B cell (primary cell): Measurements from ENCODE around the gene NPTN. TPM values are rescaled to one million over a fixed set of nuclear protein-coding genes. Genes with fewer than 3 reads are reported as not detected.

ENCODE experiments used
- ATAC-seq: fragments of 200-7000 bp; cut with Tn5 transposase; one replicate; pipeline ENCODE4 v1.10.0; 2021; ENCODE audit warnings: low read depth, mild to moderate bottlenecking, moderate number of reproducible peaks, moderate library complexity
- CTCF ChIA-PET: fragments of 350-600 bp; sonication (Branson Sonifier 250); formaldehyde crosslinking; loops from one replicate; lab custom pipeline; 2021; ENCODE audit warnings: antibody characterized with exemption, inconsistent platforms; lab: Charles Lee
- POLR2A ChIA-PET: fragments of 350-600 bp; sonication (Branson Sonifier 250); formaldehyde crosslinking; loops from one replicate; lab custom pipeline; 2021; ENCODE audit warnings: antibody characterized with exemption; lab: Charles Lee
- DNase-seq: peaks from one replicate; pipeline ENCODE4 v3.0.0; 2013
- H2AFZ ChIP-seq: 2 replicates; pipeline ENCODE4 v1.6.1; 2012; ENCODE audit warnings: mild to moderate bottlenecking, low read depth, low read length; ENCODE audit not compliant: insufficient read depth, poor library complexity, severe bottlenecking
- H3K27ac ChIP-seq, 2 donors: 1 replicate in 1 of 2; 2 replicates in 1 of 2; pipeline ENCODE4 v1.5.1; 2012 to 2013; ENCODE audit warnings: low read length in 2 of 2, mild to moderate bottlenecking in 2 of 2, moderate library complexity in 1 of 2
- H3K27me3 ChIP-seq, 4 experiments: fragments of 200-600 bp in 1 of 4; sonication (generic) in 1 of 4; replicated peaks in 1 of 4; 1 replicate in 2 of 4; 2 replicates in 2 of 4; pipeline versions ENCODE4 v1.6.1 to v1.7.0; 2013 to 2016; ENCODE audit warnings: low read length in 3 of 4, mild to moderate bottlenecking in 2 of 4, mixed read lengths in 1 of 4, moderate library complexity in 1 of 4; ENCODE audit not compliant: insufficient read depth in 4 of 4, control insufficient read depth in 3 of 4; ENCODE audit errors: control extremely low read depth in 1 of 4
- H3K36me3 ChIP-seq, 2 experiments: replicated peaks in 1 of 2; 1 replicate in 1 of 2; 2 replicates in 1 of 2; pipeline versions ENCODE4 v1.6.1 to v1.7.1; 2013; ENCODE audit warnings: low read length in 1 of 2; ENCODE audit not compliant: insufficient read depth in 2 of 2, control insufficient read depth in 1 of 2; ENCODE audit errors: control extremely low read depth in 1 of 2, extremely low read depth in 1 of 2
- H3K4me1 ChIP-seq, 2 donors: fragments of 200-600 bp in 1 of 2; sonication (generic) in 1 of 2; 1 replicate in 1 of 2; 2 replicates in 1 of 2; pipeline versions ENCODE4 v1.5.1 to v1.6.1; 2013 to 2017; ENCODE audit warnings: low read length in 2 of 2; ENCODE audit not compliant: control insufficient read depth in 2 of 2, insufficient read depth in 2 of 2
- H3K4me2 ChIP-seq: replicated peaks from 2 replicates; pipeline ENCODE3; 2012; ENCODE audit warnings: mild to moderate bottlenecking, low read depth, low read length; ENCODE audit not compliant: poor library complexity, severe bottlenecking
- H3K4me3 ChIP-seq, 5 experiments: fragments of 200-600 bp in 1 of 5; sonication (generic) in 1 of 5; 1 replicate in 3 of 5; 2 replicates in 2 of 5; pipeline versions ENCODE4 v1.5.1 to v1.7.0; 2011 to 2016; ENCODE audit warnings: low read length in 4 of 5, mild to moderate bottlenecking in 4 of 5, low read depth in 2 of 5, control low read depth in 1 of 5, moderate library complexity in 1 of 5; ENCODE audit not compliant: insufficient read depth in 1 of 5; ENCODE audit errors: control extremely low read depth in 1 of 5, extremely low read depth in 1 of 5
- H3K79me2 ChIP-seq: fragments of 200-600 bp; sonication (generic); one replicate; pipeline ENCODE4 v1.6.0; 2016; ENCODE audit warnings: low read length; ENCODE audit not compliant: control insufficient read depth, insufficient read depth
- H3K9ac ChIP-seq: fragments of 200-600 bp; sonication (generic); 2 replicates; pipeline ENCODE4 v1.6.1; 2017; ENCODE audit warnings: mild to moderate bottlenecking, low read length, moderate library complexity
- H3K9me3 ChIP-seq, 3 donors: one replicate each; pipeline versions ENCODE4 v1.6.1 to v1.7.1; 2013; ENCODE audit warnings: low read length in 2 of 3; ENCODE audit not compliant: control insufficient read depth in 2 of 3, insufficient read depth in 1 of 3; ENCODE audit errors: control extremely low read depth in 1 of 3
- H4K20me1 ChIP-seq: 2 replicates; pipeline ENCODE4 v1.6.0; 2012; ENCODE audit warnings: mild to moderate bottlenecking, low read length; ENCODE audit not compliant: insufficient read depth, control insufficient read depth, poor library complexity, severe bottlenecking
- H3K27ac Mint-ChIP-seq: one replicate; pipeline ENCODE4 v1.8.0; 2021; ENCODE audit warnings: mixed read lengths
- H3K27me3 Mint-ChIP-seq: one replicate; pipeline ENCODE4 v1.8.0; 2021; ENCODE audit warnings: mixed read lengths
- H3K4me1 Mint-ChIP-seq: one replicate; pipeline ENCODE4 v1.8.0; 2021; ENCODE audit warnings: mixed read lengths
- H3K4me3 Mint-ChIP-seq: one replicate; pipeline ENCODE4 v1.8.0; 2021; ENCODE audit warnings: mixed read lengths
- H3K9me3 Mint-ChIP-seq: one replicate; pipeline ENCODE4 v1.8.0; 2022; ENCODE audit warnings: mixed read lengths; ENCODE audit not compliant: insufficient read depth
- CTCF ChIP-seq: fragments of 200-600 bp; IDR thresholded peaks from one replicate; pipeline ENCODE4 v1.8.0; 2022; ENCODE audit warnings: antibody characterized with exemption, mild to moderate bottlenecking
- EZH2 ChIP-seq: IDR thresholded peaks from 2 replicates; pipeline ENCODE4 v1.6.1; 2012; ENCODE audit warnings: borderline replicate concordance, low read depth, mild to moderate bottlenecking, moderate library complexity, low read length; ENCODE audit not compliant: insufficient read depth, poor library complexity, severe bottlenecking
- WGBS: methylation state at CpG from one replicate; pipeline ENCODE4 v1.1.5; 2013; ENCODE audit warnings: missing lambda C conversion rate; ENCODE audit not compliant: insufficient coverage; 5-methylcytosine and 5-hydroxymethylcytosine counted together
- intact Hi-C: fragments of 100-400 bp; cut with micrococcal nuclease; formaldehyde crosslinking; loops from one replicate; pipeline ENCODE4 v1.10.0; 2022
- polyA plus RNA-seq: library from polyadenylated mRNA; depleted of rRNA; stranded (reverse); fragments of >200 nt; gene quantifications from 2 replicates; pipeline ENCODE4 v1.2.3, GENCODE V29; 2012
- total RNA-seq, 2 donors: library from RNA; stranded (reverse); fragments of 120-200 nt in 1 of 2; gene quantifications; 1 replicate in 1 of 2; 2 replicates in 1 of 2; pipeline versions ENCODE4 v1.2.3 to v1.2.4, GENCODE V29; 2013 to 2022

The NPTN gene
- total and polyA plus RNA-seq, 2 donors (not counting 1 experiment from before 2014, with no cell fraction given), result 23.5 to 40.5 TPM

DNA sequence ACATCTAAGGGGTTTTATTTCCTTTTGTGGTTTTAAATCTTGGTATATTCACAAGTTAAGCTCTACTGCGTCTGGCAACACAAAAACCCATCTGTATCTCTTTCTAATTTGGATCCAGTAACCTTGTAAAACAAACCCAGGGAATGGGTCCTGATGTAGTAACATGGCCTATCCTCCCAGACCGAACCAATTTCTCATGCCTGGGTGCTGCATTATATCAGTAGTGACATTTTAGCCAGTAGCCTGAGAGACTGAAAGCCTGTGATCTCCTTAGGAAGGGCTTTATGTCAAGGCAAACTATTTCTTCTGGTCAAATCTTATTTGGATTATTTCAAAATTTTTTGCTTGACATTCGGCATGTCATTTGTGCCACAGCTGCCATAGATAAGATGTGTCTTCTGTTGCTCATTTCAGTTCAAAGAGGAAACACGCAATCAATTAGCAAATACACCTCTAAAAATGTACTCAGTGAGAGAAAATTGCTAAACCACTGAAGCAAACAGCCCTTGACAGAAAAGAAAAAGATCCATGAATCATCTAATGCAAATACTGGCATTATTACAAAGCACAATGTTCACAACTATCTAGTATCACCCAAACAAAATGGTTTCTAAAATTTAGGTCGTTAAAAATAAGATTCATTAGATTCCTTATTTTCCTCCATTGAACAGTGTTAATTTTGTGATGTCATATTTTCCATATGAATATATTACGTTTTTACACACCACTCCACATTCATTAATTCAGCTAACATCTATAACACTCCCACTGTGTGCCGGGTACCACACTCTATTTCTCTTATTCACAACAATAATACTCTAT lies 4.0 kb downstream of the NPTN start:
- DNase-seq (no peak), ATAC-seq (no peak)
- no peaks in the 10 kb centered on the region for H3K9me3 Mint-ChIP-seq
- peaks cover 52% of the 10 kb centered on the region for H4K20me1 ChIP-seq
- no peak overlapping the region for H3K4me3 ChIP-seq
- ChIA-PET POLR2A (no interaction called here), CTCF (interaction anchor here (1.4 kb wide), 1 partner anchor 12 kb away, joined by 3 read pairs; no protein-coding TSS in a partner anchor)
- H3K27ac ChIP-seq, result no peak overlapping the region
- intact Hi-C loops, result no loop called here
- H3K4me2 ChIP-seq, result no peak overlapping the region
- peaks cover 0 to 6% (median 0%) of the 10 kb centered on the region in 3 donors for H3K9me3 ChIP-seq
- H3K27me3 ChIP-seq, result no peaks in the 10 kb centered on the region
- WGBS, result 100% methylated on average over 3 of the region's 7 CpGs
- H3K9ac ChIP-seq, result no peak overlapping the region
- no peak overlapping the region for H3K27ac Mint-ChIP-seq
- peaks cover 56% of the 10 kb centered on the region for H3K4me1 Mint-ChIP-seq
- no peak overlapping the region for H3K4me3 Mint-ChIP-seq
- peaks cover 83% of the 10 kb centered on the region for H3K79me2 ChIP-seq
- TF ChIP-seq CTCF, result no peak
- no peaks in the 10 kb centered on the region for H3K36me3 ChIP-seq
- H2AFZ ChIP-seq, result no peak overlapping the region
- H3K27me3 Mint-ChIP-seq, result no peaks in the 10 kb centered on the region
- peaks cover 27 to 34% of the 10 kb centered on the region in 2 donors for H3K4me1 ChIP-seq

DNA sequence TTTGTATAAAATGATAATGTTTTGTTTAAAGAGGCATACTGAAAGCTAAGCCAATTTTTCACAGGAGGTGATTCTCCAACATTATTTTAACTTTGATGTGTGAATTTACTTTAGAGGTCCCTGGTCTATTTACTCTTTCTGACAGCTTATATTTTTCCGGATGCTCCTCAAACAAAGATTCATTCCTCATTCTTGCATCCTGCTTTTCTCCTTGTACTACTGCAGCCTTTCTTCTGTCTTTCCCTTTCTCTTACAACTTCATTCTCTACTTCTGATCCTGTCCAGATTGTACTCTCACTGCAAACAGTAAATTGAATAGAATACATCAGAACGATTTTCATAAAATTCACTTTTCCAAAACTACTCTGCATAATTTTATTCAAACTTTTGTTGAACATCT lies 5.1 kb downstream of the NPTN start:
- 100% methylated on average over 1 of the region's 2 CpGs for WGBS
- Histone ChIP-seq H3K4me1 (peaks cover 19 to 34% of the 10 kb centered on the region in 2 donors), H2AFZ (no peak overlapping the region), H3K79me2 (peaks cover 94% of the 10 kb centered on the region), H3K9ac (no peak overlapping the region), H3K27ac (no peak overlapping the region), H3K4me3 (no peak overlapping the region), H3K9me3 (no peaks in the 10 kb centered on the region), H3K4me2 (no peak overlapping the region), H3K27me3 (no peaks in the 10 kb centered on the region), H3K36me3 (no peaks in the 10 kb centered on the region), H4K20me1 (peaks cover 52% of the 10 kb centered on the region)
- Mint-ChIP-seq H3K4me1 (peaks cover 55% of the 10 kb centered on the region), H3K9me3 (no peaks in the 10 kb centered on the region), H3K4me3 (no peak overlapping the region), H3K27ac (no peak overlapping the region), H3K27me3 (no peaks in the 10 kb centered on the region)
- TF ChIP-seq EZH2 (no peak), CTCF (no peak)
- CTCF ChIA-PET, result no interaction called here
- ATAC-seq, result no peak
- intact Hi-C loops, result no loop called here
- POLR2A ChIA-PET, result no interaction called here
- DNase-seq, result no peak
